ENCODE results near the gene HDAC1.

HDAC1 gene

DNA sequence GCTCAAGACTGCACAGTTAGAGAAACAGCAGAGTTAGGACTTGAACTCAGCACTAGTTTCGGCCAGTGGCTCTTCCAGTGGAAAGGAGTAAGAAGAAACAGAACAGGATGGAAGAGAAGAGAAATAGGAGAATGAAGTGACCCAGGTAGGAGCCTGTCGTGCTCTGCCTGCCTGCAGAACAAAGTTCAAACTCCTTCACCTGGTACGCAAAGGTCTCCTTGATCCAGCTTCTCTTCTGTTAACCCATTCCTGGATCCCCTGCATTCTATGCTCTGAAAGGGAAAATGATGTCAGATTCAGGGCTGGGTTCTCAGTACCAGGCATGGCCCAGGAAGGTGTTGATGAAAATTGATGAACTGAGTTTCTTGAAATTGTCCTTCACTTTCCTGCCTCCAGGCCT, 66.6 kb downstream of the HDAC1 start:
- no peak for DNase-seq
- CTCF ChIA-PET = interaction anchor here (1.0 to 2.1 kb wide), 2 partner anchors 8 to 21 kb away, joined by 3 to 9 read pairs; no protein-coding TSS in a partner anchor
- WGBS (ENCODE audit: insufficient coverage) = 100% methylated on average over 3 of the region's 3 CpGs
- H3K4me3 ChIP-seq (ENCODE audit: control insufficient read depth in 1 of 7, extremely low read depth in 1 of 7, insufficient read depth in 4 of 7, low read depth in 2 of 7, low read length in 6 of 7) = no peak overlapping the region
- POLR2A ChIA-PET = no interaction called here
- H3K27me3 ChIP-seq (replicated peaks in 2 of 5; ENCODE audit: control insufficient read depth in 4 of 5, insufficient read depth in 5 of 5, low read length in 4 of 5) = peaks cover 0 to 14% (median 2%) of the 10 kb centered on the region in 5 experiments
- H3K4me1 ChIP-seq (ENCODE audit: control extremely low read depth in 1 of 4, control insufficient read depth in 4 of 4, insufficient read depth in 4 of 4, low read length in 3 of 4) = peaks cover 3 to 20% (median 17%) of the 10 kb centered on the region in 4 experiments
- no peak overlapping the region for H3K27ac ChIP-seq (ENCODE audit: insufficient read depth in 1 of 2, low read depth in 1 of 2, low read length in 2 of 2, poor library complexity in 1 of 2, severe bottlenecking in 2 of 2)
- peaks cover 0 to 4% (median 2%) of the 10 kb centered on the region in 4 experiments for H3K36me3 ChIP-seq (ENCODE audit: control insufficient read depth in 4 of 4, insufficient read depth in 4 of 4, low read length in 3 of 4)
- no peaks in the 10 kb centered on the region for H3K9me3 ChIP-seq (ENCODE audit: control extremely low read depth in 1 of 5, control insufficient read depth in 4 of 5, insufficient read depth in 2 of 5, low read depth in 1 of 5, low read length in 4 of 5)

DNA sequence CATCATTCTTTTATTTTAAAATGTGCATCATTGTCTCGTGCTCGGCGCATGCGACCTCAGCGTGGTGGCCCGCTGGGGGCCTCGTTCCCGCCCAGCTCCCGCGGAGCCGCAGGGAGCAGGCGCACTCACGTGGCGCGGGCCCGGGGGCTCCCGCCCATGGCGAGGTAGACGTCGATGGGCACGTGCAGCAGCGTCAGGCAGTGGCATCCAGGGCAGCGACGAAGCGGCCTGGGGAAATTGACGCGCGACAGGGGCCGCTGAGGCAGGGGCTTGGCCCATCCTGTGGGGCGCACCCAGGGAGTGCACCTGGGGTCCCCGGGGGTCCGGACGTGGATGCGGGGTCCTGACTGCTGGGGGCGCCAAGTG, 69.4 kb downstream of the HDAC1 start:
- POLR2A ChIA-PET = interaction anchor here (2.9 kb wide), 1 partner anchor 26 kb away, joined by 13 read pairs; the partner anchor contains the start of gene MARCKSL1
- H3K9me3 ChIP-seq (ENCODE audit: control extremely low read depth in 1 of 5, control insufficient read depth in 4 of 5, insufficient read depth in 2 of 5, low read depth in 1 of 5, low read length in 4 of 5) = no peaks in the 10 kb centered on the region
- H3K4me1 ChIP-seq (ENCODE audit: control extremely low read depth in 1 of 4, control insufficient read depth in 4 of 4, insufficient read depth in 4 of 4, low read length in 3 of 4) = peaks cover 3 to 18% (median 15%) of the 10 kb centered on the region in 4 experiments
- peak in 1 of 3 donors; percentile 25 for DNase-seq
- CTCF ChIA-PET = interaction anchor here (1.6 kb wide), 1 partner anchor 145 kb away, joined by 3 read pairs; no protein-coding TSS in a partner anchor
- H3K36me3 ChIP-seq (ENCODE audit: control insufficient read depth in 4 of 4, insufficient read depth in 4 of 4, low read length in 3 of 4) = peaks cover 2 to 22% (median 22%) of the 10 kb centered on the region in 4 experiments
- no peak overlapping the region for H3K4me3 ChIP-seq (ENCODE audit: control insufficient read depth in 1 of 7, extremely low read depth in 1 of 7, insufficient read depth in 4 of 7, low read depth in 2 of 7, low read length in 6 of 7)
- no peak overlapping the region for H3K27ac ChIP-seq (ENCODE audit: insufficient read depth in 1 of 2, low read depth in 1 of 2, low read length in 2 of 2, poor library complexity in 1 of 2, severe bottlenecking in 2 of 2)
- peaks cover 0 to 14% (median 2%) of the 10 kb centered on the region in 5 experiments for H3K27me3 ChIP-seq (replicated peaks in 2 of 5; ENCODE audit: control insufficient read depth in 4 of 5, insufficient read depth in 5 of 5, low read length in 4 of 5)
- WGBS (ENCODE audit: insufficient coverage) = 55% methylated on average over 12 of the region's 35 CpGs

GRCh38 chr1:32361674-32362473, 70.0 kb downstream of the HDAC1 start:
- ChIA-PET CTCF (interaction anchor here (1.1 to 2.9 kb wide), 5 partner anchors 10 to 146 kb away, joined by 3 to 14 read pairs (median 3); partner anchors contain the start of gene MARCKSL1), POLR2A (interaction anchor here (1.9 to 2.9 kb wide), 2 partner anchors 11 to 27 kb away, joined by 7 to 13 read pairs; partner anchors contain the start of gene MARCKSL1)
- peaks cover 2 to 28% (median 26%) of the 10 kb centered on the region in 4 experiments for H3K36me3 ChIP-seq (ENCODE audit: control insufficient read depth in 4 of 4, insufficient read depth in 4 of 4, low read length in 3 of 4)
- H3K27ac ChIP-seq (ENCODE audit: insufficient read depth in 1 of 2, low read depth in 1 of 2, low read length in 2 of 2, poor library complexity in 1 of 2, severe bottlenecking in 2 of 2) = no peak overlapping the region
- peaks cover 0 to 14% (median 2%) of the 10 kb centered on the region in 5 experiments for H3K27me3 ChIP-seq (replicated peaks in 2 of 5; ENCODE audit: control insufficient read depth in 4 of 5, insufficient read depth in 5 of 5, low read length in 4 of 5)
- WGBS (ENCODE audit: insufficient coverage) = 4% methylated on average over 71 of the region's 91 CpGs
- peak overlapping the region in 5 of 7 experiments; percentile 15 to 64 (median 54) for H3K4me3 ChIP-seq (ENCODE audit: control insufficient read depth in 1 of 7, extremely low read depth in 1 of 7, insufficient read depth in 4 of 7, low read depth in 2 of 7, low read length in 6 of 7)
- no peaks in the 10 kb centered on the region for H3K9me3 ChIP-seq (ENCODE audit: control extremely low read depth in 1 of 5, control insufficient read depth in 4 of 5, insufficient read depth in 2 of 5, low read depth in 1 of 5, low read length in 4 of 5)
- peaks cover 3 to 18% (median 15%) of the 10 kb centered on the region in 4 experiments for H3K4me1 ChIP-seq (ENCODE audit: control extremely low read depth in 1 of 4, control insufficient read depth in 4 of 4, insufficient read depth in 4 of 4, low read length in 3 of 4)
- DNase-seq = peak; percentile 34 to 39 (median 34)

DNA sequence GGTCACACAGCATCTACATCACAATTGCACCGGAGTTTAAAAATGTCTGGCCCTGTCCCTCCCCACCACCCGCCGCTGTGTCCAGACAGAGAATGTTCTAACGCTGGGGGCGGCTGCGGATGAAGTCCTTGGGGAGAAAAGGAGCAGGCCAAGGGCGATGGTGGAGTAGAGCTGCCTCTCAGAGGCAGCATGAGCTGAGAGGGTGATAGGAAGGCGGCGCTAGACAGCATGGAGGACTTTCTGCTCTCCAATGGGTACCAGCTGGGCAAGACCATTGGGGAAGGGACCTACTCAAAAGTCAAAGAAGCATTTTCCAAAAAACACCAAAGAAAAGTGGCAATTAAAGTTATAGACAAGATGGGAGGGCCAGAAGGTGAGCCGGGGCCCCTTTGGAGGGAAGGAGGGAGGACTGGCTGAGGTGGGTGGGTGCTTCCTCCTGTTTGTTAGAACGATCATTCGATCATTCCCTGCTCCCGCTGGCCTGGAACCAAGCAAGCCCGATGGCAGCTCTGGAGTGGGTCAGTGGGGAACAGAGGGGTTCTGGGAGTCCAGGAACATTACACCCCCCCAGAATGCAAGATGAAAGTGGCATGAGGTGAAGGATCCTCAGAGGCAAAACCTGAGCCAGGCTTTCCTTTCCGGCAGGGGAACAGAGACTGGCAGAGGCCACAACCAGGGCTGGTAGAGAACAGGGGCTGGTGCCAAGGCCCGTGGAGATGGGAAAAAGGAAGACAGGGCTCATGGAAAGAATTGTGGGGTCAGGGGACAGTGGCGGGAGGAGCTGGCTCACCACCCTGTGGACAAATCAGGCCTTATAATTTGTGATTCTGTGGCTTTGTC, 70.8 kb downstream of the HDAC1 start, which contains the start of the genes FAM229A and TSSK3:
Gene FAM229A (minus strand): TSS at position 12 of the 840 bp plus-strand sequence. CDS start 394 bp downstream, outside the sequence.
Gene TSSK3 (plus strand): TSS at position 66 of the 840 bp plus-strand sequence. CDS start 163 bp downstream, at position 229.
- peaks cover 3 to 18% (median 15%) of the 10 kb centered on the region in 4 experiments for H3K4me1 ChIP-seq (ENCODE audit: control extremely low read depth in 1 of 4, control insufficient read depth in 4 of 4, insufficient read depth in 4 of 4, low read length in 3 of 4)
- peaks cover 0 to 14% (median 2%) of the 10 kb centered on the region in 5 experiments for H3K27me3 ChIP-seq (replicated peaks in 2 of 5; ENCODE audit: control insufficient read depth in 4 of 5, insufficient read depth in 5 of 5, low read length in 4 of 5)
- H3K27ac ChIP-seq (ENCODE audit: insufficient read depth in 1 of 2, low read depth in 1 of 2, low read length in 2 of 2, poor library complexity in 1 of 2, severe bottlenecking in 2 of 2) = no peak within 1 kb of the TSS
- no peak for DNase-seq
- WGBS (ENCODE audit: insufficient coverage) = 87% methylated on average over 15 of the region's 17 CpGs
- no peaks in the 10 kb centered on the region for H3K9me3 ChIP-seq (ENCODE audit: control extremely low read depth in 1 of 5, control insufficient read depth in 4 of 5, insufficient read depth in 2 of 5, low read depth in 1 of 5, low read length in 4 of 5)
- H3K4me3 ChIP-seq (ENCODE audit: control insufficient read depth in 1 of 7, extremely low read depth in 1 of 7, insufficient read depth in 4 of 7, low read depth in 2 of 7, low read length in 6 of 7) = peak within 1 kb of the TSS in 5 of 7 experiments; percentile 15 to 64 (median 54)
- H3K36me3 ChIP-seq (ENCODE audit: control insufficient read depth in 4 of 4, insufficient read depth in 4 of 4, low read length in 3 of 4) = peaks cover 2 to 36% (median 34%) of the 10 kb centered on the region in 4 experiments
- ChIA-PET CTCF (interaction anchor here (0.6 to 2.9 kb wide), 10 partner anchors 8 to 147 kb away, joined by 3 to 14 read pairs (median 4); partner anchors contain the start of gene MARCKSL1), POLR2A (interaction anchor here (1.9 to 2.9 kb wide), 2 partner anchors 10 to 27 kb away, joined by 7 to 13 read pairs; partner anchors contain the start of gene MARCKSL1)

DNA sequence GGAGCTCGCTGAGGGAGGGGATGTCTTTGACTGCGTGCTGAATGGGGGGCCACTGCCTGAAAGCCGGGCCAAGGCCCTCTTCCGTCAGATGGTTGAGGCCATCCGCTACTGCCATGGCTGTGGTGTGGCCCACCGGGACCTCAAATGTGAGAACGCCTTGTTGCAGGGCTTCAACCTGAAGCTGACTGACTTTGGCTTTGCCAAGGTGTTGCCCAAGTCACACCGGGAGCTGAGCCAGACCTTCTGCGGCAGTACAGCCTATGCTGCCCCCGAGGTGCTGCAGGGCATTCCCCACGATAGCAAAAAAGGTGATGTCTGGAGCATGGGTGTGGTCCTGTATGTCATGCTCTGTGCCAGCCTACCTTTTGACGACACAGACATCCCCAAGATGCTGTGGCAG, 71.8 kb downstream of the HDAC1 start:
- no peak for DNase-seq
- WGBS (ENCODE audit: insufficient coverage) = 97% methylated on average over 11 of the region's 12 CpGs
- no peaks in the 10 kb centered on the region for H3K9me3 ChIP-seq (ENCODE audit: control extremely low read depth in 1 of 5, control insufficient read depth in 4 of 5, insufficient read depth in 2 of 5, low read depth in 1 of 5, low read length in 4 of 5)
- POLR2A ChIA-PET = interaction anchor here (1.9 kb wide), 1 partner anchor 9 kb away, joined by 7 read pairs; no protein-coding TSS in a partner anchor
- H3K27me3 ChIP-seq (replicated peaks in 2 of 5; ENCODE audit: control insufficient read depth in 4 of 5, insufficient read depth in 5 of 5, low read length in 4 of 5) = peaks cover 0 to 14% (median 2%) of the 10 kb centered on the region in 5 experiments
- CTCF ChIA-PET = interaction anchor here (0.8 to 2.9 kb wide), 6 partner anchors 9 to 148 kb away, joined by 3 to 14 read pairs (median 4); no protein-coding TSS in a partner anchor
- H3K4me3 ChIP-seq (ENCODE audit: control insufficient read depth in 1 of 7, extremely low read depth in 1 of 7, insufficient read depth in 4 of 7, low read depth in 2 of 7, low read length in 6 of 7) = no peak overlapping the region
- H3K36me3 ChIP-seq (ENCODE audit: control insufficient read depth in 4 of 4, insufficient read depth in 4 of 4, low read length in 3 of 4) = peaks cover 2 to 46% (median 42%) of the 10 kb centered on the region in 4 experiments
- H3K4me1 ChIP-seq (ENCODE audit: control extremely low read depth in 1 of 4, control insufficient read depth in 4 of 4, insufficient read depth in 4 of 4, low read length in 3 of 4) = peaks cover 3 to 18% (median 15%) of the 10 kb centered on the region in 4 experiments
- no peak overlapping the region for H3K27ac ChIP-seq (ENCODE audit: insufficient read depth in 1 of 2, low read depth in 1 of 2, low read length in 2 of 2, poor library complexity in 1 of 2, severe bottlenecking in 2 of 2)

- Histone ChIP-seq H3K4me3 (ENCODE audit: control insufficient read depth in 1 of 7, extremely low read depth in 1 of 7, insufficient read depth in 4 of 7, low read depth in 2 of 7, low read length in 6 of 7) (no peak overlapping the region), H3K36me3 (ENCODE audit: control insufficient read depth in 4 of 4, insufficient read depth in 4 of 4, low read length in 3 of 4) (peaks cover 2 to 55% (median 48%) of the 10 kb centered on the region in 4 experiments), H3K27ac (ENCODE audit: insufficient read depth in 1 of 2, low read depth in 1 of 2, low read length in 2 of 2, poor library complexity in 1 of 2, severe bottlenecking in 2 of 2) (no peak overlapping the region), H3K4me1 (ENCODE audit: control extremely low read depth in 1 of 4, control insufficient read depth in 4 of 4, insufficient read depth in 4 of 4, low read length in 3 of 4) (peaks cover under 1 to 16% (median 13%) of the 10 kb centered on the region in 4 experiments), H3K9me3 (ENCODE audit: control extremely low read depth in 1 of 5, control insufficient read depth in 4 of 5, insufficient read depth in 2 of 5, low read depth in 1 of 5, low read length in 4 of 5) (no peaks in the 10 kb centered on the region), H3K27me3 (replicated peaks in 2 of 5; ENCODE audit: control insufficient read depth in 4 of 5, insufficient read depth in 5 of 5, low read length in 4 of 5) (peaks cover 0 to 14% (median 2%) of the 10 kb centered on the region in 5 experiments)
- WGBS (ENCODE audit: insufficient coverage) = 100% methylated on average over 4 of the region's 5 CpGs
- ChIA-PET CTCF (interaction anchor here (0.6 to 2.9 kb wide), 7 partner anchors 8 to 29 kb away, joined by 3 to 14 read pairs (median 3); partner anchors contain the start of gene MARCKSL1), POLR2A (no interaction called here)
- no peak for DNase-seq
Measured at GRCh38 chr1:32364836-32365235, 73.0 kb downstream of the HDAC1 start.
